Measurements from ENCODE around the gene ANO8.

- no peak for TF ChIP-seq CCDC6 (CRISPR knock-in tag; IDR thresholded peaks at IDR 0.05)
- no peak for TF ChIP-seq RAD21 (CRISPR knock-in tag; IDR thresholded peaks at IDR 0.05)
- no peak for TF ChIP-seq RBAK (CRISPR knock-in tag; IDR thresholded peaks at IDR 0.05)
- TF ChIP-seq CTCF (CRISPR knock-in tag; IDR thresholded peaks at IDR 0.05), result no peak
- no peak for TF ChIP-seq ZMYM2 (CRISPR knock-in tag; IDR thresholded peaks at IDR 0.05)
These were observed 11.8 kb downstream of the ANO8 start for GRCh38 chr19:17322854-17323253.
